COLO668 (cell line): ENCODE data around the gene KHNYN.
"Not testable (repeated sequence)": the region's sequence is repeated elsewhere in the genome, so short reads cannot be mapped to it uniquely, and the experiment has no call there.

Source experiments
- DNase-seq: peaks from one replicate; lab custom pipeline; 2025; ENCODE audit not compliant: unreplicated experiment; lab: John Stamatoyannopoulos, UW

The KHNYN gene

DNA sequence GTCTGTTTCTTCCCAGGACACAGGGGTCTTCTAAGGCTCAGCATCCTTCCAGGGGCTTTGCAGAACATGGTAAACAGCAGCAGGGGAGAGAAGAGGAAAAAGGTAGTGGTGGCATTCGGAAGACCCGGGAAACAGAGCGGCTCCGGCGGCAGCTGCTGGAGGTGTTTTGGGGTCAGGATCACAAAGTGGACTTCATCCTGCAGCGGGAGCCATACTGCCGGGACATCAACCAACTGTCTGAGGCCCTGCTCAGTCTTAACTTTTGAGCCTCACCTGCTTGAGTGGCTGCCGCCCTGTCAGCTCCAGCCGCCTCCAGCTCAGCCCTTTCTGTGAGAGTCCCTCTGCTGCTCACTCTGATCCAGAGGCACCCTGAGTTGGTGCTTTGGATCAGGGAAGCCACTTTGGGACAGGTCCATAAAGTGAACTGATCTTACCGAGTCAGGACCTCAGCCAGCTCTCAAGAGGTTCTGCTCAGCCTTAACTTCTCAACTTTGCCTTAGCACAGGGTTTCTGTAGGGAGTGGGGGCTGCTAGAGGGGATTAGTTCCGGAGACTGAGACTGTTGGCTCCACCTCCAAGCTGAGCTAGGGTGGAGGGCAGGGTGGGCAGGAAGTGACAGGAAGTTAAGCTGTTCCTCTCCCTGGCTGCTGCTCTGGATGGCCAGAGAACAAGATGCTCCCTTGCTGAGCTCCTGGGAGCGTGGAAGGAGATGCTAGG is 7.4 kb downstream of the KHNYN start:
- no peak for DNase-seq

DNA sequence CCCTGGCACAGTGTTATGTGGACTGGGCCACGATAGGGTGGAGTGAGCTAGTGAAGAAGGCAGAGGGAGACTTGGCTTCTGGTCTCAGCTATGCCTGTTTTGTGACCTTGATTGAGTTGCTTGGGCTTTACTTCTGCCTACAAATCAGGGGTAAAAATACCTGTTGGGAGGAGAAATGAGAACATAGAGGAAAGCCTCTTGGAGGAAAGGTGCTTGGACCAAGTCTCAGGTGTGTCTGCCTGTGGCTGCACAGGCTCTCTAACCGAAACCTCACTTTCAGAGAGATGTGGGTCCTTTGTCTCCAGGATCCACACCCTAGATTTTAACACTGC is 7.9 kb downstream of the KHNYN start:
- no peak for DNase-seq

DNA sequence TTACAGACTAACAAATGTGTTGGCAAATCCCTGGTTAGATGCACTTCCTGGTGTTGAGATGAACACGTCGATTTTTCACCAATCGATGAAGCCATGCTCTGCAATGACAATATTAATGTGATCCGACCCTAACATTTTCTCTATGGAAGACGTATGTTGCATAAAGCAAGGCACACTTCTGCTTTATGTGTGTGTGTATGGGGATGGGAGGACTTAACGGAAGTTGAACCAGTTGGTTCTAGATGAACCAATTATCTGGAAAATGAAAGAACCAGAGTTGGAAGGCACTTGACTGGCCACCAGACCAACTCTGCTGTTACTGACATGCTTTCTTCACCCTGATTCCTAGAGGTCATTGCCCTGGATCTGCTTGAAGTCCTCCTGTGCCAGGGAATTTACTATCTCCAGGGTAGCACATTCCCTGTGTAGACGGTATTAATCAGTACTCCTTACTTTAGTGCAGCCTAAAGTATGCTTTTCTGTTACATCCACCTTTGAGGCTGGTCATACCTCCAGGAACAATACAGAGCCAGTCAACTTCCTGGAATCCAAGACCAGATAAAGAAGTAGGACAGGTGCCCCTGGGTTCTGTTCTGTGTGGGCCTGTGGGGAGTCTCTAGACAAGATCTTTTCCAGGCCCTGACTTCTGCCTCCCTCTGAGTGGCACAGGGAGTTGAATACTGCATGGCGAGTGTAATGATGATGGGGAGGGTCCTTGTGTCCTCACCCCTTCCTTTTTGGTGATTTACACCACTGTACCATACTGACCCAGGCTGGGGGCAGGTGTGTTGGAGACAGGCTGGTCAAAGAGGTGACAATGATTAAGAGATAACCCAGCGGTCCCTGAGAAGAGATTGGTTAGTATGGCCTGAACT is 8.7 kb downstream of the KHNYN start:
- no peak for DNase-seq

DNA sequence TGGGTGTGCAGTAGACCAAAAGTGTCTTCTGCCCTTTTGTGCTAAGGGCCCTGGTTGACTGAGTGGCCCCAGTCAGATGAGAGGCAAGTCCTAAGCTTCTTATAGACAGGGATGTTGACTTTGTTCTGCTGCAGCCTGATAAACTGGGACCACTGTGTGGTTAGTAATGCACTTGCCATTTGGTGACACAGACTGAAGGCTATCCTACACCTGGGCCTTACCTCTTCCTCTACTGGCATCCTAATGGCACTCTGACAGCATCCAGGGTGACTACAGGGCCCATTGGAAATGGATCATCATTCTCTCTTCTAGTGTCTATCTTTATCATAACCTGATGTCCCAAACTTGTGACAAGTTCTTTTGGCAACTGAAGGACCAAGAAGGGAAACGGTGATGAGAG is 9.5 kb downstream of the KHNYN start:
- no peak for DNase-seq

DNA sequence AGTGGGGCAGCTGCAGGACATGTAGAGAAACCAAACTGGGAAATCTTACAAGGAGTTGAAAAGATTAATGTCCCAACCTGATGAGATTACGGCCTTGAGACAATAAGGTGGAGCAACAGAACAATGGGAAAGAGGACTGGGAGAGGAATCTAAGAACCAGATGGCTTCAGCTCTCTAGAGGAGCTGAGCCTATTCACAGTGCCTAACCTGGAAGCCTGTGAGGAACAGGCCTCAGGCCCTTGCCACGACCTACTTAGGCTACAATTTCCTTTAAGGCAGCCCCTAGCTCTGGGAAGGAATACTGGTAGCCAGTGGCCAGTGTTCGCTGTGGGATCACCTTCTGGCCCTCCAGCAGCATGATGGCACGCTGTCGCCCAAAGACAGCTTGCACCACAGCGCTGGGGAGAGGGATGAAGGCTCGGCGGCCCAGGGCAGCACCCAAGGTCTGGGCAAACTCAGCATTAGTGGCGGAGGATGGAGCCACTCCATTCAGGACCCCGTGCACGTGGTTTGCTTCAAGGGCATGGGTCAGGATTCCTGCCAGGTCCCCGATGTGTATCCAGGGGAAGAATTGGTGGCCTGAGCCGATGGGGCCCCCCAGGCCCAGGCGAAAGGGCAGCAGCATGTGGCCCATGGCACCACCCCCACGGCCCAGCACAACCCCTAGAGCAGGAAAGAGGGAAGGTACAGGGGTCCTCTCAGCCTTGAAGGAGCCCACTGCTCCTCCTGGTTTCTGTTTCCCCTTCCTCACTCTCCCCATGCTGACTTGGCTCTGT is 10.3 kb downstream of the KHNYN start:
- DNase-seq: no peak

DNA sequence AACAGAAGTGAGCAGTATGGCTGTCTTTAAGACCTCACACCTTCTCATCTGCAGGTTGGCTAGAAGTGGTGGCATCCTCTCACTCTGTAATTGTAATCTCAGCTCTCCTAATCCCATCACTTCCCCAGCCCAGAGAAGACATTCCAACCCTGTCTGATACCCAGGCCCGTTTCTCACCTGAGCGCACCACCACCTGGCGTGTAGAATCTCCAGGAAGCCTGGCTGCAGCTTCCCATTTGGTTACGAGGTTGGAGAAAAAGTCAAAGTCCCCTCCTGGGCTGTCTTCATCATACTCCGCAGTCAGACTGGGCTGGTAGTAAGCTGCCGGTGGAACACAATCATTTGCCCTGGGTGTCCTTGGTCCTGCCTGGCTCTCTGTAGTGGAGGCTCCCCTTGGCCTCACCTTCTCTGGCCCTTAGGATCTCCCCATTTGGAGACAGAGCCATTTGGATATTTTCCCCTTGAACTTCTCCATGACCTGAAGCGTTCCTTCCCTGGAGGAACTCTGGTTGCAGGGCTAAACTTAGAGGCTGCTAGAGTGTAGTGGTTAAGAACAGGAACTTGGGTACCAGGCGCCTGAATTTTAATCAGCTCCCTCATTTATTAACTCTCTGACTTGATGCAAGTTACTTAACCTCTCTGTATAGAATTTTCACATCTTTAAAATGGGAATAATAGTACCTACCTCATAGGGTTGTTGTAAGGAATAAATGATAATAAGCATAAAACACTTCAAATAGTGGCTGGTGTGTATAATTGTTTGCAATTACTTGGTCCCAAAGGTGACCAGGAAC is 11.0 kb downstream of the KHNYN start:
- no peak for DNase-seq

DNA sequence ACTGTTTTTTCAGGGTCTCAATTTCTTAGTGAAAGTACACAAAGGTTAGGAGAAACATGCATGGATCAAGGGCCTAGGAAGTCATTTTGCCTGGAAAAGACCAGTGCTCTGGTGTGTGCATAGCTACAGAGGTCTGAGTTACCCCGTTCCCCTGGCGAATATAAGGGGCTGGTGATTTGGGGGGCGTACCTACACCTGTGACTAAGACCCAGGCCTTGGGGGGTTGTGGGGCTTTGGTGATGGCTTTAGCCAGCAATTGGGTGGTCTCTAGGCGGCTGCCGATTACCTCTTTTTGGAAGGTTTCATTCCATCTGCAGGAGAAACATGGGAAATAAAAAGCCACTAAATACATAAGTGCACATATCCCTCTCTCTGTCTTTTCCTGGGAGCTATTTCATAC is 11.7 kb downstream of the KHNYN start:
- DNase-seq: no peak

DNA sequence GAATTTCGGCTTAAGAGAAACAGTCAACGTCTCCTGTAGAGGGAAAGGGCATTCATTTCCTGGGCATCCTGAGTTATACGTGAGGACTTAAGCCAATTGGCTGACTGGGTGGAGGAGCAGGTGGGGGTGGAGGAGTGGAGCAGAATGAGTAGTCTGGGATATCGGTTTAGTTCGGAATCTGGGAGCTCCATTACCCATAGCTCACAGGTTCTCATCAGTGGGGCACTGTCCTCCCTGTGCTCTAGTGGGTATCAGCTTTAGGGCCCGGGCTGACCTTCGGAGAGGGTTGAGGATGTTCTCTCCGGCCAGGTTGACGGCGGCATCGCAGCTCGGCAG is 12.1 kb downstream of the KHNYN start:
- no peak for DNase-seq

DNA sequence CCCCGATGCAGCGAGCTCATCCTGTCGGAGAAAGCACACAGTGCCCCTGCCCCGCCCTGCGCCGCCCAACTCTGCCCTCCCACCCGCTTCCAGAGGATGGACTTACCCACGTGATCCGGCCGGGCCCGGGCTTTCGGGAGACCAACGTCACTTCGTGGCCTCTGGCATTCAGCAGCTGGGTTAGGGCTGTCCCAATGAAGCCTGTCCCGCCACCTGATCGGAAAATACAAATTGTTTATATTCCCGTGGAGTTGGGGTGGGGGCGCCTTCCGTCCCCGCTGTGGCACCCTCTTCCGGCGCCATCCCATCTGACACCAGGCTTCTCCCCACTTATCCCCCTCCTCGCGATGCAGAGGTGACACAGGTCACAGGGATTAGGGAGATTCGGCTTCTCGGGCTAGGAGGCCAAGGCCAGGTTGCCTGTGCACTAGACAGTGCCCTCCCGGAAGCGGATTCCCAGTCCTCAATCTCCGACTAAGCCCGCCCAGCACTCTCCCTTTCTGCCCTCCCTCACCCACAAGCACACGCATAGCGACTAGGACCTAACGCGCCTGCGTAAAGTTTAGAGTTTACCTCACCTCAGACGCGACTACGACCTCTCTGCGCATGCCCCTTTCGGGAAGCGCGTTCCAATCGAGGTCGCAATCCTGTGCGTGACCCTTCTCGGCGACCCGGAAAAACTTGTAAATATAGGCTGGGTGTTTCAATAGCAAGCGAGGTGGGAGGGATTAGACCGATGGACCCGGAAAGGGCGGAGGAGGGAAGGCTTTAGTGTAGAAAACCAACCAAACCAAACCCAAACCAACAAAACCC is 12.7 kb downstream of the KHNYN start, which contains the start of gene SDR39U1:
Gene SDR39U1, minus strand, starts transcription at position 537 of the 813 bp plus-strand sequence. Its CDS starts 7 bp downstream, at position 530.
- peak; percentile 98 for DNase-seq

DNA sequence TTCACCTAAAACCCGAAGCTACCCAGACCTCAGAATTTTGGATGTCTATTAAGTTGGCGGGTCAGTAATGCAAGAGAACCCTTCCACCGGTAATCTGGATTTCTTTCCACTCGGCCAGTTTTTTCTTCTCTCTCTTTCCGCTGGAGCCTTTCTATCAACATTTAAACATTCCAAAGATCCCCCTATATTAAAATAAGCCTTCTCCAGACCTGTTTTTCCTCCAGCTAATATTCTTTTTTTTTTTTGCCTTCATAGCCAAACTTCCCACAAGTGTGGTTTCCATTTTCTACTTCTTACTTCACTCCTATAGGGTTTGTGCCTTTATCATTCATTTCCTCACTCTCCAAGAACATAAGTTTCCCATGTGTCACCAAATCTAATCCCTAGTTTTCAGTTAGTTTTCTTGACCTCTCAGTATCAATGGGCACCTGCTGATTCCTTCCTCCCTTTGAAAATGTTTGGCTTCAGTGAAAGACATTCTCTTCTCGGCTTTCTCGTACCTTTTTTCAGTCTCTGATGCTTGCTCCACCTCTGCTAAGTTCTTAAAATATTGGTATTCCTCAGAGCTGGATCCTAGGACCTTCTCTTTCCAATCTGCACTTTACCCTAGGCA is 13.4 kb downstream of the KHNYN start:
- no peak for DNase-seq

DNA sequence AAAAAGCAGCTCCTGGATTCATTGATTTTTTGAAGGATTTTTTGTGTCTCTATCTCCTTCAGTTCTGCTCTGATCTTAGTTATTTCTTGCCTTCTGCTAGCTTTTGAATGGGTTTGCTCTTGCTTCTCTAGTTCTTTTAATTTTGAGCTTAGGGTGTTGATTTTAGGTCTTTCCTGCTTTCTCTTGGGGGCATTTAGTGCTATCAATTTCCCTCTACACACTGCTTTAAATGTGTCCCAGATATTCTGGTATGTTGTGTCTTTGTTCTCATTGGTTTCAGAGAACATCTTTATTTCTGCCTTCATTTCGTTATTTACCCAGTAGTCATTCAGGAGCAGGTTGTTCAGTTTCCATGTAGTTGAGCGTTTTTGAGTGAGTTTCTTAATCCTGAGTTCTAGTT is 21.1 kb downstream of the KHNYN start:
- not testable (repeated sequence) for DNase-seq

DNA sequence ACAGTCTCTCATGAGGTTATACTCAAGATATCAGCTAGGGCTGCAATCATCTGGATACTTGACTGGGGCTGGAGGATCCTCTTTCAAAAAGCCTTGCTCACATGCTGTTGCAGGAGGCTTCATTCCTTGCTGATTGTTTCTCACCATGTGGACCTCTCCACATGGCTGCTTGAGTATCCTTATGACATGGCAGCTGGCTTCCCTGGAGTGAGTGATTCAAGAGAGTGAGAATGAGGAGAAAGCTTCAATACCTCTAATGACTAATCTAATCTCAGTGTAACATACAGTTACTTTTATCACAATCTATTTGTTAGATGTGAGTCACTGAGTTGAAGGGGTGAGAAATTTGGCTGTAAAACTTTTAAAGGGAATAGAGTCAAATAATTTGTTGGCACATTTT is 27.2 kb downstream of the KHNYN start:
- DNase-seq: no peak

DNA sequence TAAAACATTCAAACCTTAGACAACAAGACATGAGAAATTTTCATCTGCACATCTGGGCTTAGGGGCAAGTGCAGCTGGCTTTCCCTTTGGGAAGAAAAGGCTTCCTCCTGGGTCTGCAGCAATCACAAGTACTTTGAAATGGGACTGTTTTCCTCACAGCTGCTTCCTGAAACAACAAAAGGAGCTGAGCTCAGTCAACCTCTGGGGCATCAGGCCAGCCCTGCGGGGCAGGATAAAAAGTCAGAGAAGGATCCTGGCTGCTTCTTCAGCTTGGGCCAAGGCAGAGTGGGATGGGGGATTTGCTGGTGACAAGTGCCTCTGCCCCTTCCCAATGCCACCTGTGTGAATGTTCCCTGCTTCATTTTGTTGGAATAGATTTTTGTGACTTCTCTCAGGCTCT is 29.0 kb downstream of the KHNYN start:
- DNase-seq: no peak

DNA sequence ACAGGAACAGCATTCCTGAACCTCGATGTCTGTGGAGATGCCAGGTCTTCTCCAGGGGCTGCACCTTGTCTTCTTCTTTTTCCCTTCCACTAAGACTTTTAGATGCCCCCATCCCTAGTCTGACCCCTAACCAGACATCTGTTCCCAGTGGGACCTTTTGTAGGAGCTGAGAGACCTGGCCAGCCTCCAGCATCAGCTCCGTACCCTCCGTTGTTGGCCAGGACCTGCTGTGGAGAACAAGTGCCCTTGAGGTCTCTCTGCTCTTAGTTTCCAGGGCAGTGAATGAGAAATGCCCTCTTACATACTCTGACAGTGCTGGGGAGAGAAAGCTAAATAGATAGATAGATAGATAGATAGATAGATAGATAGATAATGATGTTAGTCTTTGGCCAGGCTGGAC is 29.6 kb downstream of the KHNYN start:
- no peak for DNase-seq

DNA sequence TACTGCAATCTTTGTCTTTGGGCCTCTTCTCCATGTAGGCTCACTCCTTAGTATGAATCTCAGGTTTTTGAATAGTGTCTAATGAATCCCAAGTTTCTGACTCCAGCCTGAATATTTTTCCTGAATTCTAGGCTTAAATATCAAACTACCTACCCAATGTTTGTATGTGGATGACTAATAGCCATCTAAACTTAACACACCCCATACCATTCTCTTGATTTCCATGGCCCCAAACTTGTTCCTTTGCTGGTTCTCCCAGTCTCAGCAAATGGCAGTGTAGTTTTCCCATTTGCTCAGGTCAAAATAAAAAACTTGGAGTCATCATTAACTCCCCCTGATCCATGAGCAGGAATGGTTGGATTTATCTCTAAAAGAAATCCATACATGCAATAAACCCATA is 31.6 kb downstream of the KHNYN start:
- DNase-seq: no peak

DNA sequence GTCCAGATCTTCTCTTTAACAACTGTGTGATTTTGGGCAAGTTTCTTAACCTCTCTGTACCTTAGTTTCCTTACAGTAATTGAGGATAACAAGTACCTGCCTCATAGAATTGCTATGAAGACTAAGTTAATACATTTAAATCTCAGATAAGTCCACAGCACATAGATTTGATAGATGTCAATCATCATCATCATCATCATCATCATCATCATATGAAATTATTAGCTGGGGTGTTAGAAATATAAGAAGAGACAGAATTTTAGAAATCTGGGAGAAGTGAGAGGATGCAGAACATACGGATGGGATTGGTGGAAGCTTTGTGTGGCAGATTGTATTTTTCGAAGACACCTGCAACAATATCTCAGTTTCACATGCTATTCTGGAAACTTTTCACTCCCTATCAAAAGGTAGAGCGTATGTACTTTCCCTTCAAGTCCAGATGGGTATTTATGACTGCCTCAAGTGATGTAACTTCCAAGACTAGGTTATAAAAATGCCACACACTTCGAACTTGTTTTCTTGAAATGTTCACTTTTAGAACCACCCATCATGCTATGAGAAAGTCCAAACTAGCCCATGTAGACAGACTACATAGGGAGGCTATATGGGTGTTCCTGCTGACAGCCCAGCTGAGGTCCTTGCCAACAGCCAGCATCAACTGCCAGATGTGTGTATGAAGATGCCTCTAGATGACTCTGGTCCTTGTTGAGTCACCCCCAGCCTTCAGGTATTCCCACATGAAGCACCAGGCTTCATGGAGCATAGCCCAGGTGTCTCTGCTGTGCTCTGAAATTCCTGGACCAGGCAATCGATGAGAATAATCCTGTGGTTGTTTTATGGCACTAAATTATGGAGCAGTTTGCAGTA is 33.5 kb downstream of the KHNYN start:
- peak; percentile 46 for DNase-seq

DNA sequence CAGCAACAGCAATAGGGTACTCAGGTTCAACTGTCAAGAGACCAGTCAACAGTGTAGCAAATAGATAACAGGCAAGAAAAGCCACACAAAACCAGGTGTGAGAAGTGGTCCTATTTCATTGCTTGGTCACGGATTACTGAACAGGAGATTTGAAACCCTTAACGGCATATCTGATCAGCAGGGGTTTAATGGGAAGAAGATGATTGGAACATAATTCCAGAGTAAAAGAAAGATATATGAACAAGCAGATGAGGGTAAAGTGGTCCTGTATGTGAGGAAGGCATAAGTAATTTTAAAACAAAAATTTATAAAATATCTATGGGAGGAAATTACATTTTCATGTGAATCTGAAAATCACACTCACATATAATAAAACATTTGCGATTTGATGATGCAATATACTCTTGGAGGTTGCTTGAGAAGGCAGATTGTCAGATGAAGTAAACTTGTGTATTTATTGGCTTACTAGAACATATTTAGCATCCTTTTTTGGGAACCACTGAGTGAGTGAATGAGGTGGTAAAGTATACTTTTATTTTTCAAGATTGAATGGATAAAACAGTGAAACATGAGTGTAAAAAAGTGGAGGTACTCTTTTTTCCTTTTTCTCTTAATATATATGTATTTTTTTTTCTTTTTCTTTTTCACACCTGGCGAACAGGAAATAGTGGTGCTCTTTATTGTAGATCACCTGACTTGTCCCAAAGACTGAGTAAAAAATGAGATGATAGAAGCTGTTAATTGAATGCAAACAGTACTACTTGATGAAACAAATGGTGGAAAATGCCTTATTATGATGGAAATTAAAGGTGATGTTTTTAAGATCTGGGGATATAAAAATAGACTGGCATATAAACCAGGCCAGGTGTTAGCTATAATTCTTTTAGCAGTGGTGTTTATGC is 34.4 kb downstream of the KHNYN start:
- no peak for DNase-seq

DNA sequence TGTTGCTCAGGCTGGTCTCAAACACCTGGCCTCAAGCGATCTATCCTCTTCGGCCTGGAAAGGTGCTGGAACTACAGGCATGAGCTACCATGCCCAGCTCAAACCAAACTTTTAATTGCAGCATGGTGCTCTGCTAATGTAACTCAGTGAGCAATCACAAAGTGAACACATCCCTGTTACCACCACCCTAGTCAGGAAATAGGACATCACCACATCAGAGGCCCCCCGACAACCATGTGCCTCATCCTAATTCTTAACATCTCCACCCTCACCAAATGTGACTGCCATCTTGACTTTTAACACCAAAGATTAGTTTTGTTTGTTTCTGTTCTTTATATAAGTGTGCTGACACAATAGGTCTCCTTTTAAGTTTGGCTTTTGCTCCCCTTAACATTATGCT is 35.6 kb downstream of the KHNYN start:
- DNase-seq: no peak
